Endometrial microvascular endothelial cells (primary cell): ENCODE results near the gene ANKRD17. TPM values are rescaled to one million over a fixed set of nuclear protein-coding genes. Genes with fewer than 3 reads are reported as not detected.
"Not testable (repeated sequence)": the region's sequence is repeated elsewhere in the genome, so short reads cannot be mapped to it uniquely, and the experiment has no call there.

ENCODE experiments used
- in situ Hi-C: cut with HindIII; loops from 2 replicates; pipeline ENCODE4 v1.10.0; 2017; ENCODE audit warnings: low sequenced_read_pairs, low pct_unique_long_range_greater_than_20kb; ENCODE audit errors: inconsistent ontology term
- total RNA-seq: library from RNA; depleted of rRNA; stranded (reverse); fragments of >200 nt; gene quantifications from one replicate; pipeline ENCODE4 v1.2.3, GENCODE V29; 2015; ENCODE audit errors: inconsistent ontology term

ANKRD17 gene
- total RNA-seq, 1 donor from 2014 or later: 42.9 TPM

GRCh38 chr4:73211968-73212367 lies 46.6 kb downstream of the ANKRD17 start:
- in situ Hi-C loops: no loop called here

GRCh38 chr4:73208376-73208775 lies 50.2 kb downstream of the ANKRD17 start:
- in situ Hi-C loops: no loop called here

- in situ Hi-C loops: no loop called here
Observed at GRCh38 chr4:73206236-73206635, 52.4 kb downstream of the ANKRD17 start.

- in situ Hi-C loops: no loop called here
Observed at GRCh38 chr4:73205482-73205881, 53.1 kb downstream of the ANKRD17 start.

- in situ Hi-C loops: not testable (repeated sequence)
Observed at GRCh38 chr4:73203976-73204375, 54.6 kb downstream of the ANKRD17 start.

GRCh38 chr4:73197220-73197619 lies 61.4 kb downstream of the ANKRD17 start:
- in situ Hi-C loops: no loop called here

- in situ Hi-C loops: no loop called here
Observed at GRCh38 chr4:73194064-73194463, 64.5 kb downstream of the ANKRD17 start.

- in situ Hi-C loops: no loop called here
Observed at GRCh38 chr4:73193659-73194058, 64.9 kb downstream of the ANKRD17 start.

GRCh38 chr4:73193155-73193554 lies 65.4 kb downstream of the ANKRD17 start:
- in situ Hi-C loops: no loop called here

- in situ Hi-C loops: no loop called here
Observed at GRCh38 chr4:73189274-73189810, 69.3 kb downstream of the ANKRD17 start.

- in situ Hi-C loops: no loop called here
Observed at GRCh38 chr4:73187325-73187724, 71.3 kb downstream of the ANKRD17 start.

GRCh38 chr4:73185903-73186302 lies 72.7 kb downstream of the ANKRD17 start:
- in situ Hi-C loops: no loop called here

- in situ Hi-C loops: no loop called here
Observed at GRCh38 chr4:73181231-73181630, 77.4 kb downstream of the ANKRD17 start.

- in situ Hi-C loops: no loop called here
Observed at GRCh38 chr4:73178389-73178788, 80.2 kb downstream of the ANKRD17 start.

- in situ Hi-C loops: no loop called here
Observed at GRCh38 chr4:73172161-73172560, 86.4 kb downstream of the ANKRD17 start.

GRCh38 chr4:73170518-73171198 lies 87.9 kb downstream of the ANKRD17 start:
- in situ Hi-C loops: no loop called here

- in situ Hi-C loops: no loop called here
Observed at GRCh38 chr4:73166212-73166611, 92.4 kb downstream of the ANKRD17 start.

GRCh38 chr4:73161527-73162185 lies 96.9 kb downstream of the ANKRD17 start:
- in situ Hi-C loops: no loop called here

GRCh38 chr4:73156394-73156793 lies 102.2 kb downstream of the ANKRD17 start:
- in situ Hi-C loops: no loop called here

- in situ Hi-C loops: no loop called here
Observed at GRCh38 chr4:73152893-73153292, 105.7 kb downstream of the ANKRD17 start.
